ENCODE data around the gene VTI1A.

DNA sequence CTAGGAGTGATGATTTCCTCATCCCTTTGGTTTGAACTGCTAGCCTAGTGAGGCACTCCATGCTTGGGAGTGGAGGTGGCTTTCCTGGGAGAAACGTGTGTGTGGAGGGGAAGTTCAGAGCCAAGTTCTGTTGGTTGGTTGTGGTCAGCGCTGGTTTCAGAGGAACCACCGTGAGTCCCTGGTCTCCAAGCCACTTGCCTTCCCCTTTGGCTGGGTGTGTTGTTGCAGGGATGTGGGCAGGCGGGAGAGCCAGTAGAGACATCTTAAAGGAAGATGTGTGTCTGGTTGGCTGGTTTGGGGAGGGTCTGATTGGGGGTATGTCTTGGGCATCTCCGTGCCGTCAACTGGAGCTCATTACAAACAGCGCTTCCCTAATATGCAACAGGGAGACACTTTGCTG lies 372.2 kb downstream of the VTI1A start:
- TF ChIP-seq, protein P1, sequence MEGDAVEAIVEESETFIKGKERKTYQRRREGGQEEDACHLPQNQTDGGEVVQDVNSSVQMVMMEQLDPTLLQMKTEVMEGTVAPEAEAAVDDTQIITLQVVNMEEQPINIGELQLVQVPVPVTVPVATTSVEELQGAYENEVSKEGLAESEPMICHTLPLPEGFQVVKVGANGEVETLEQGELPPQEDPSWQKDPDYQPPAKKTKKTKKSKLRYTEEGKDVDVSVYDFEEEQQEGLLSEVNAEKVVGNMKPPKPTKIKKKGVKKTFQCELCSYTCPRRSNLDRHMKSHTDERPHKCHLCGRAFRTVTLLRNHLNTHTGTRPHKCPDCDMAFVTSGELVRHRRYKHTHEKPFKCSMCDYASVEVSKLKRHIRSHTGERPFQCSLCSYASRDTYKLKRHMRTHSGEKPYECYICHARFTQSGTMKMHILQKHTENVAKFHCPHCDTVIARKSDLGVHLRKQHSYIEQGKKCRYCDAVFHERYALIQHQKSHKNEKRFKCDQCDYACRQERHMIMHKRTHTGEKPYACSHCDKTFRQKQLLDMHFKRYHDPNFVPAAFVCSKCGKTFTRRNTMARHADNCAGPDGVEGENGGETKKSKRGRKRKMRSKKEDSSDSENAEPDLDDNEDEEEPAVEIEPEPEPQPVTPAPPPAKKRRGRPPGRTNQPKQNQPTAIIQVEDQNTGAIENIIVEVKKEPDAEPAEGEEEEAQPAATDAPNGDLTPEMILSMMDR (IDR thresholded peaks at IDR 0.05), result no peak
- no peak for TF ChIP-seq POLR2A (IDR thresholded peaks at IDR 0.05)

All from breast epithelium (tissue), 3 donors.